ENCODE results near the gene MAMDC2.
"Not testable (repeated sequence)": the region's sequence is repeated elsewhere in the genome, so short reads cannot be mapped to it uniquely, and the experiment has no call there.

The MAMDC2 gene

GRCh38 chr9:70232476-70232875 is 188.8 kb downstream of the MAMDC2 start:
- no peak overlapping the region for H2AK5ac ChIP-seq (ENCODE audit: low read length)
- no peaks in the 10 kb centered on the region for H3K36me3 ChIP-seq (ENCODE audit: control insufficient read depth, insufficient read depth, low read length)
- DNase-seq, result peak; percentile 21
- no peak overlapping the region for H3K9ac ChIP-seq (ENCODE audit: low read length)
- H3K4me1 ChIP-seq (ENCODE audit: control insufficient read depth, low read depth, low read length), result no peaks in the 10 kb centered on the region
- H3K27me3 ChIP-seq (ENCODE audit: insufficient read depth, low read length, poor library complexity), result no peaks in the 10 kb centered on the region
- no peak overlapping the region for H2BK120ac ChIP-seq (ENCODE audit: low read depth, low read length)
- no peak overlapping the region for H3K4me2 ChIP-seq (ENCODE audit: low read length)
- no peaks in the 10 kb centered on the region for H3K79me2 ChIP-seq (ENCODE audit: control insufficient read depth, insufficient read depth, low read length)
- H3K18ac ChIP-seq (ENCODE audit: low read length), result no peak overlapping the region
- H2BK15ac ChIP-seq (replicated peaks; ENCODE audit: low read depth), result no peak overlapping the region
- H3K79me1 ChIP-seq (ENCODE audit: low read length), result no peaks in the 10 kb centered on the region
- no peak overlapping the region for H2BK5ac ChIP-seq (ENCODE audit: low read length)
- no peak overlapping the region for H4K8ac ChIP-seq (ENCODE audit: low read depth, low read length)
- no peak overlapping the region for H3K23ac ChIP-seq (ENCODE audit: low read length)
- no peak overlapping the region for H4K5ac ChIP-seq (ENCODE audit: low read length)
- no peak overlapping the region for H3K27ac ChIP-seq (ENCODE audit: low read depth, low read length)
- H3K4ac ChIP-seq (ENCODE audit: low read depth, low read length), result no peak overlapping the region
- H3K56ac ChIP-seq (ENCODE audit: low read length), result no peak overlapping the region
- no CpG with 5 or more reads among the region's 4 CpGs for WGBS (ENCODE audit: extremely low coverage, insufficient coverage, low lambda C conversion rate)
- H3K4me3 ChIP-seq (ENCODE audit: low read length), result no peak overlapping the region

- not testable (repeated sequence) for H3K18ac ChIP-seq (ENCODE audit: low read length); H3K56ac ChIP-seq (ENCODE audit: low read length); H3K4ac ChIP-seq (ENCODE audit: low read depth, low read length); H4K5ac ChIP-seq (ENCODE audit: low read length); H3K23ac ChIP-seq (ENCODE audit: low read length); H2BK5ac ChIP-seq (ENCODE audit: low read length); H3K27ac ChIP-seq (ENCODE audit: low read depth, low read length); H2BK15ac ChIP-seq (replicated peaks; ENCODE audit: low read depth); DNase-seq; H3K36me3 ChIP-seq (ENCODE audit: control insufficient read depth, insufficient read depth, low read length); H3K4me2 ChIP-seq (ENCODE audit: low read length); H3K79me1 ChIP-seq (ENCODE audit: low read length); H3K4me3 ChIP-seq (ENCODE audit: low read length); H4K8ac ChIP-seq (ENCODE audit: low read depth, low read length); H2AK5ac ChIP-seq (ENCODE audit: low read length); H2BK120ac ChIP-seq (ENCODE audit: low read depth, low read length); H3K4me1 ChIP-seq (ENCODE audit: control insufficient read depth, low read depth, low read length); H3K9ac ChIP-seq (ENCODE audit: low read length); H3K79me2 ChIP-seq (ENCODE audit: control insufficient read depth, insufficient read depth, low read length); H3K27me3 ChIP-seq (ENCODE audit: insufficient read depth, low read length, poor library complexity)
- no CpG with 5 or more reads among the region's 9 CpGs for WGBS (ENCODE audit: extremely low coverage, insufficient coverage, low lambda C conversion rate)
Observed at GRCh38 chr9:70234208-70234607, 190.6 kb downstream of the MAMDC2 start.

GRCh38 chr9:70245952-70246351 is 202.3 kb downstream of the MAMDC2 start:
- H3K79me1 ChIP-seq (ENCODE audit: low read length); H2AK5ac ChIP-seq (ENCODE audit: low read length); H3K27me3 ChIP-seq (ENCODE audit: insufficient read depth, low read length, poor library complexity); DNase-seq; H3K4me1 ChIP-seq (ENCODE audit: control insufficient read depth, low read depth, low read length); H3K79me2 ChIP-seq (ENCODE audit: control insufficient read depth, insufficient read depth, low read length); H4K5ac ChIP-seq (ENCODE audit: low read length); H3K56ac ChIP-seq (ENCODE audit: low read length); H3K18ac ChIP-seq (ENCODE audit: low read length); H2BK120ac ChIP-seq (ENCODE audit: low read depth, low read length); H3K23ac ChIP-seq (ENCODE audit: low read length); H2BK5ac ChIP-seq (ENCODE audit: low read length); H3K9ac ChIP-seq (ENCODE audit: low read length); H3K4me2 ChIP-seq (ENCODE audit: low read length); H3K4ac ChIP-seq (ENCODE audit: low read depth, low read length); H3K27ac ChIP-seq (ENCODE audit: low read depth, low read length); H2BK15ac ChIP-seq (replicated peaks; ENCODE audit: low read depth); H3K4me3 ChIP-seq (ENCODE audit: low read length); H4K8ac ChIP-seq (ENCODE audit: low read depth, low read length); H3K36me3 ChIP-seq (ENCODE audit: control insufficient read depth, insufficient read depth, low read length): not testable (repeated sequence)
- no CpG with 5 or more reads among the region's 1 CpG for WGBS (ENCODE audit: extremely low coverage, insufficient coverage, low lambda C conversion rate)

- no peak overlapping the region for H3K4me2 ChIP-seq (ENCODE audit: low read length)
- H2BK5ac ChIP-seq (ENCODE audit: low read length), result no peak overlapping the region
- H3K4ac ChIP-seq (ENCODE audit: low read depth, low read length), result no peak overlapping the region
- H3K27ac ChIP-seq (ENCODE audit: low read depth, low read length), result no peak overlapping the region
- H3K79me2 ChIP-seq (ENCODE audit: control insufficient read depth, insufficient read depth, low read length), result no peaks in the 10 kb centered on the region
- DNase-seq, result no peak
- WGBS (ENCODE audit: extremely low coverage, insufficient coverage, low lambda C conversion rate), result no CpG with 5 or more reads among the region's 1 CpG
- H4K5ac ChIP-seq (ENCODE audit: low read length), result no peak overlapping the region
- H3K4me1 ChIP-seq (ENCODE audit: control insufficient read depth, low read depth, low read length), result no peaks in the 10 kb centered on the region
- H3K56ac ChIP-seq (ENCODE audit: low read length), result no peak overlapping the region
- no peaks in the 10 kb centered on the region for H3K79me1 ChIP-seq (ENCODE audit: low read length)
- H2BK15ac ChIP-seq (replicated peaks; ENCODE audit: low read depth), result no peak overlapping the region
- no peak overlapping the region for H3K4me3 ChIP-seq (ENCODE audit: low read length)
- H3K23ac ChIP-seq (ENCODE audit: low read length), result no peak overlapping the region
- H3K36me3 ChIP-seq (ENCODE audit: control insufficient read depth, insufficient read depth, low read length), result no peaks in the 10 kb centered on the region
- no peak overlapping the region for H2AK5ac ChIP-seq (ENCODE audit: low read length)
- H4K8ac ChIP-seq (ENCODE audit: low read depth, low read length), result no peak overlapping the region
- no peak overlapping the region for H3K9ac ChIP-seq (ENCODE audit: low read length)
- no peak overlapping the region for H2BK120ac ChIP-seq (ENCODE audit: low read depth, low read length)
- H3K27me3 ChIP-seq (ENCODE audit: insufficient read depth, low read length, poor library complexity), result no peaks in the 10 kb centered on the region
- no peak overlapping the region for H3K18ac ChIP-seq (ENCODE audit: low read length)
Observed at GRCh38 chr9:70250221-70250620, 206.6 kb downstream of the MAMDC2 start.

- Histone ChIP-seq H3K18ac (ENCODE audit: low read length) (no peak overlapping the region), H3K56ac (ENCODE audit: low read length) (no peak overlapping the region), H3K36me3 (ENCODE audit: control insufficient read depth, insufficient read depth, low read length) (no peaks in the 10 kb centered on the region), H4K8ac (ENCODE audit: low read depth, low read length) (no peak overlapping the region), H3K4me1 (ENCODE audit: control insufficient read depth, low read depth, low read length) (peaks cover 2% of the 10 kb centered on the region), H3K27ac (ENCODE audit: low read depth, low read length) (no peak overlapping the region), H2BK5ac (ENCODE audit: low read length) (no peak overlapping the region), H3K27me3 (ENCODE audit: insufficient read depth, low read length, poor library complexity) (no peaks in the 10 kb centered on the region), H2AK5ac (ENCODE audit: low read length) (no peak overlapping the region), H3K79me2 (ENCODE audit: control insufficient read depth, insufficient read depth, low read length) (peaks cover 16% of the 10 kb centered on the region), H3K4ac (ENCODE audit: low read depth, low read length) (no peak overlapping the region), H2BK120ac (ENCODE audit: low read depth, low read length) (no peak overlapping the region), H3K79me1 (ENCODE audit: low read length) (peaks cover 2% of the 10 kb centered on the region), H3K4me2 (ENCODE audit: low read length) (no peak overlapping the region), H2BK15ac (replicated peaks; ENCODE audit: low read depth) (no peak overlapping the region), H3K4me3 (ENCODE audit: low read length) (no peak overlapping the region), H4K5ac (ENCODE audit: low read length) (no peak overlapping the region), H3K23ac (ENCODE audit: low read length) (no peak overlapping the region), H3K9ac (ENCODE audit: low read length) (no peak overlapping the region)
- DNase-seq, result no peak
Observed at GRCh38 chr9:70255486-70255885, 211.8 kb downstream of the MAMDC2 start.

GRCh38 chr9:70256123-70256551 is 212.5 kb downstream of the MAMDC2 start:
- H3K23ac ChIP-seq (ENCODE audit: low read length), result no peak overlapping the region
- H3K4ac ChIP-seq (ENCODE audit: low read depth, low read length), result no peak overlapping the region
- no peak overlapping the region for H3K4me3 ChIP-seq (ENCODE audit: low read length)
- H3K56ac ChIP-seq (ENCODE audit: low read length), result peak overlapping the region; percentile 15
- H3K27ac ChIP-seq (ENCODE audit: low read depth, low read length), result no peak overlapping the region
- WGBS (ENCODE audit: extremely low coverage, insufficient coverage, low lambda C conversion rate), result no CpG with 5 or more reads among the region's 7 CpGs
- no peak for DNase-seq
- no peak overlapping the region for H3K9ac ChIP-seq (ENCODE audit: low read length)
- H3K79me1 ChIP-seq (ENCODE audit: low read length), result peaks cover 6% of the 10 kb centered on the region
- no peak overlapping the region for H3K18ac ChIP-seq (ENCODE audit: low read length)
- H2BK15ac ChIP-seq (replicated peaks; ENCODE audit: low read depth), result no peak overlapping the region
- no peak overlapping the region for H3K4me2 ChIP-seq (ENCODE audit: low read length)
- no peaks in the 10 kb centered on the region for H3K27me3 ChIP-seq (ENCODE audit: insufficient read depth, low read length, poor library complexity)
- H4K8ac ChIP-seq (ENCODE audit: low read depth, low read length), result no peak overlapping the region
- no peak overlapping the region for H2BK120ac ChIP-seq (ENCODE audit: low read depth, low read length)
- H3K79me2 ChIP-seq (ENCODE audit: control insufficient read depth, insufficient read depth, low read length), result peaks cover 22% of the 10 kb centered on the region
- no peak overlapping the region for H2BK5ac ChIP-seq (ENCODE audit: low read length)
- no peak overlapping the region for H4K5ac ChIP-seq (ENCODE audit: low read length)
- H2AK5ac ChIP-seq (ENCODE audit: low read length), result no peak overlapping the region
- peaks cover 2% of the 10 kb centered on the region for H3K4me1 ChIP-seq (ENCODE audit: control insufficient read depth, low read depth, low read length)
- H3K36me3 ChIP-seq (ENCODE audit: control insufficient read depth, insufficient read depth, low read length), result peaks cover under 1% of the 10 kb centered on the region
